Measurements from ENCODE around the gene SLC4A1. TPM values are rescaled to one million over a fixed set of nuclear protein-coding genes. Genes with fewer than 3 reads are reported as not detected.
A peak's percentile ranks its signal among the peaks of the same experiment; 100 is the strongest.

The SLC4A1 gene
- total RNA-seq, 1 experiment from 2014 or later: not detected

- no peak for DNase-seq (ENCODE audit: low read depth)
Measured at GRCh38 chr17:44284024-44284400, 16.1 kb upstream of the SLC4A1 start.

GRCh38 chr17:44283344-44284023 is 15.5 kb upstream of the SLC4A1 start:
- DNase-seq (ENCODE audit: low read depth): no peak

DNA sequence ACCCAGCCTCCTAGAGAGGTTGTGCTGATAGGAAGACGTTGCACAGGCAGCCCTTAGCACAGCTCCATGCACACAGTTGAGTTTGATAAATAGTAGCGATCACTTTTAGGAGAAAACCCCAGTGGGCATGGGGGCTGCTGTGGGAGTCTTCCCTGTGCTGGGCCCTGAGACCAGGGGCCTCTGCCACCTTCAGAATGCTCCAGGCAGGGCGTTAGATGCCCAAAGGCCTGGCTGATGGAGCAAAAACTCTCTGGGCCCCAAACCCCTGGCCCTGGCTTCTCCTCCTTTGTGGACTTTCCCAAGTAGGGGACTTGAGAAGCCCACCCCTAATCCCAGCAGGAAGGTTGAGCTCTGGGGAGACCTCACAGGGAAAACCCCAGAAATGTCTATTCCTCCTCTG is 14.3 kb upstream of the SLC4A1 start:
- DNase-seq (ENCODE audit: low read depth): no peak

DNA sequence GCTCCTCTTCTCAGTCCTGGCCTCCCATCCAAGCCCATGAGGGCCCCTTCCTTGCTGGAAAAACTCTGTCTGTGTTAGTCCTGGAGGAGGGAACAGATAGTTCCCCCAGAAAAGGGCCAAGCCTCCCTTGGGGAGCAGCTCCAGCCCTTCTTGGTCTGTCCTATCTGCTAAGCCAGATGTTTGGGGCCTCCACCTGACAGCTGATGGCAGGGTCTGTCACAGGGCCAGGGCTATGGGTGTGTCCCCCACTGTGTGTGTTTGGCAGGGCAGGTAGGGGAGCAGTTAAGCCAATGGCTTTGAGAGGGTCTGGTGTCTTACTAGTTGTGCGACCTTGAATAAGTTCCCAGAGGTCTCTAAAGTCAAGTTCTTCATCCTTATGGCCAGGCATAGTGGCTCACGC is 13.6 kb upstream of the SLC4A1 start:
- DNase-seq (ENCODE audit: low read depth): no peak

DNA sequence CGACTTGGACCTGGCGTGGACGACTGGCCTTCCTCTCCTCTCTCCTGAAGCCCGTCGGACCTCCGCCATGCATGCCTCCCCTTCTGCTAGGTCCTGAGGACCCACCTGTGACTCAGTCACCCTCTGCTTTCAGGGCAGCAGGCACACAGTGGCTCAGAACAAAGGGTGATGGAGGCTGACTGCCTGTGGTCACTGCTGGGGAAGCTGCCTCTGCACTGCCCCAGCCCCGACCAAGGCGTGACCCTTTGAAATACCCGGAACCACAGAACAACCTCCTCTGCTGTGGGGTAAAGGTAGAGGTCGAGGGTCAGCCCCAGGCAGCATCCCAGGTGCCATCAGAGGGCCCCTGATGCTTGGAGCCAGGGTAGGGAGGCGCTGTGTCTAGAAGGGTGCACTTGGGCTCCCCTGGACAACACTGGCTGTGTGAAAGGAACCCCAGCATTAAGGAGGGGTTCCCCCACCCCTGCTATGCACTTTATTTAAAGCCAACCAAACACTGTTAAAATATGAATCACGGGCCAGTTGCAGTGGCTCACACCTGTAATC is 12.5 kb upstream of the SLC4A1 start:
- DNase-seq (ENCODE audit: low read depth): no peak

DNA sequence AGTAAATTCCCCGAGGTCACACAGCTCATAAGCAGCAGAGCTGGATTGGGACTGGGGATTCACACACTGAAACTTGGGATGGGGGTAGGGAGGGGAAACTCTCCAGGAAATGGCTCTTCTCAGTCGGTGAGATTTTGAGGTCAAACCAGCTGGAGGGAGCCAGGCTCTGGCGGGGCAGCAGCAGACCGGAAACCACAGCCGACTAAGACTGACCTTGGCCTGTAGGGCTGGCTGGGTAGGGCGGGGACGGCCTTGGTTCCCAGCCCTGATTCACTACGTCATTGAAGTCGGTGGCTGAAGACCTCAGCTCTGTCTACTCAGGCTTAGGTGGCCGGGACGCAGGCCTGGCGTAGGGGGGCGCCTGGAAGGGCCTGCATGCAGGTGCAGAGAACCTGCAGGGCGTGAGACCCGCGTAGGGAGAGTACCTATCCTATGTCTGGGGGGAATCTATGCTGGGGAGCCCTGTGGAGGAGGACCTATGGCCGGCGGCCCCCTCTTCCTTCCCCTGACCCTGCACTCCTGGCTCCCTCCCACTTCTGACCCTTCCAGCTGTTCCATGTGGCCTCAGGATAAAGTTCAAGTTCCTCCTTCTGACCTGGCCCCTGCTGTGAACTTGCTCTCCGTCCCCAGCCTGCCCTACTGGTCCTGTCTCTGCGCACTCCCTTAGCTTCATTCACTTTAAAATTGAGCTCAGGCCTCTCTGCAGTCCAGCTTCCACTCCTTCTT is 11.9 kb upstream of the SLC4A1 start:
- DNase-seq (ENCODE audit: low read depth): peak; percentile 89

DNA sequence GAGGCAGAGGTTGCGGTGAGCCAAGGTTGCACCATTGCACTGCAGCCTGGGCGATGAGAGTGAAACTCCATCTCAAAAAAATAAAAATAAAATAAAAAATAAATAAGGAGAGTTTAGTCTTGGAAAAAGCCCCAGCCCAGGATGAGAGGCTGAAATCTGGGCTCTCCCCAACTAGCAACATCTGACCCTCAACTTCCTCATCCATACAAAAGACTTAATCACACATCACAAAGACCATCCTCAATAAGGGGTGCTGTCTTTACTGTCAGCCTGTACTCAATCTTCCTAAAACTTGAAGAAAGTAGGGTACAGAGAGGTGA is 11.4 kb upstream of the SLC4A1 start:
- DNase-seq (ENCODE audit: low read depth): no peak

- DNase-seq (ENCODE audit: low read depth): no peak
Measured at GRCh38 chr17:44277976-44278375, 10.0 kb upstream of the SLC4A1 start.

DNA sequence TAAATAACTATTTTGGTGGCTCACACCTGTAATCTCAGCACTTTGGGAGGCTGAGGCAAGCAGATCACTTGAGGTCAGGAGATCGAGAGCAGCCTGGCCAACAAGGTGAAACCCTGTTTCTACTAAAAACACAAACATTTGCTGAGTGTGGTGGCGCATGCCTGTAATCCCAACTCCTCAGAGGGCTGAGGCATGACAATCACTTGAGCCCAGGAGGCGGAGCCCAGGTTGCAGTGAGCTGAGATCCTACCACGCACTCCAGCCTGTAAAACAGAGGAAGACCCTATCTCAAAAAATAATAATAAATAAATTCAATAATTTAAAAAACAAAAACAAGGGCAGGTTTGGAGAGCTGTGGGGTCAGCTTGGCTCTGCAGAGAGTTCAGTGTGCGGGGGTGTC is 5.7 kb upstream of the SLC4A1 start:
- DNase-seq (ENCODE audit: low read depth): no peak

DNA sequence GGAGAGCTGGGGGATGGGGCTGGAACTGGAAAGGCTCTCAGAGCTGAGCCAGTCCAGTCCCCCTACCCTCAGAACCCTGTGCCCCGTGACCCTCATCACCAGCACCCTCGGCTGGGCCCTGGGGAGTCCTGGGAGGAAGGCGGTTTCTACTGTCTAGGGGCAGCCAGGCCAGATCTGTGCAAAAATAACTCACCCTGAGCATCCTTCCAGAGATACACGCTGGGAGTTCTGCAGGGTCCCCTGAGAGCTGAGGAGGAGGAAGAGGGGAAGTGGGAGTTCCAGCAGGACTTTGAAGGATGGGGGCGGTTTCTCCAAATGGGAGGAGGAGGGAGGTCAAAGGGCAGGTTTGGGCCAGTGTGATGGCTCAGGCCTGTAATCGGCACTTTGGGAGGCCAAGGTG is 5.0 kb upstream of the SLC4A1 start:
- DNase-seq (ENCODE audit: low read depth): no peak

GRCh38 chr17:44272321-44272951 is 4.5 kb upstream of the SLC4A1 start:
- peak; percentile 13 for DNase-seq (ENCODE audit: low read depth)

- DNase-seq (ENCODE audit: low read depth): peak; percentile 80
Measured at GRCh38 chr17:44269535-44270240, 1.8 kb upstream of the SLC4A1 start.

- no peak for DNase-seq (ENCODE audit: low read depth)
Measured at GRCh38 chr17:44268709-44269534, 987 bp upstream of the SLC4A1 start.

DNA sequence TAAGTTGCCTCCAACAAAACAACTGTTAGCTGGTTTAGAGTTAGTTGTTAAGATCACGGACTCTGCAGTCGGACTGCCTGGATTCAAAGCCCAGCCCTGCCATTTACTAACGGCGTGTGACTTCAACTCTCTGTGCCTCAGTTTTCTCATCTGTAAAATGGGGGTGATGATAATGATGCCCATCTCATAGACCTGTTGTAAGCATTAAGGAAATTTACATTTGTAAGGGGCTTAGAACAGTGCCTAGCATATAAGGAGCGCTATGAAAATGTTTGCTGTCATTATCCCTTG is 825 bp downstream of the SLC4A1 start:
- DNase-seq (ENCODE audit: low read depth): no peak

DNA sequence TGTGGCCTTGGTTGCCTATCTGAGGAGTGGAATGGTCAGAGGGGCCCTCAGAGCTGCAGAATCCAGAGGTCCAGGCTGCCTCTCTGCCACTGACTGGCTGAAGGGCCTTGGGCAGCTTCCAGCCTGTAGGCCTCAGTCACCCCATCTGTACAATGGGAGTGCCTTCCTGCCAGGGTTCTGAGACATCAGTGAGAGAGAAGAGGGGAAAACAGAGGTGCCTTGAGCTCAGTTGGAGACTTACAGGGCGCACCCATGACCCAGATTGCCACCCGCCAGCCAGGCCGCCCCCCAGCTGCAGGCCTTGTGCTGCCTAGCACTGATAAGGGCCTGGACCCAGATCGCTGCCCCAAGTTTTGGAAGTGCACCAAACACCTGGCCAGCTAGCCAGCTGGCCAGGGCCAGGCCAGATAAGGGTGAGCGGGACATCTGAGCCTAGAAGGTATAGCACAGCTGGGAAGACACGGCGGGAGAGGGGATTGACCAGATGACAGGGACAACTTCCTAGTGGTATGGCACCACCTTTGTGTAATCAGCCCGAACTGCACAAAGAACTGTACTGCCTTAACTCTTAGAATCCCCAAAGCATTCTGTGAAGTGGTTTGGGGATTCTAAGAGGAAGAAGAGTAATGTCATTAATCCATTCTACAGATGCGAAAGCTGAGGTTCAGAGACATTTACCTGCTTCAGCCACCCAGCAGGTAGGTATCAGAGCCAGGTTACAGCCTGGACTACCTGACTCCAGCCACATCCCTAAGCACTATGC is 1.4 kb downstream of the SLC4A1 start:
- DNase-seq (ENCODE audit: low read depth): peak; percentile 13

- no peak for DNase-seq (ENCODE audit: low read depth)
Measured at GRCh38 chr17:44263345-44263902, 4.5 kb downstream of the SLC4A1 start.

DNA sequence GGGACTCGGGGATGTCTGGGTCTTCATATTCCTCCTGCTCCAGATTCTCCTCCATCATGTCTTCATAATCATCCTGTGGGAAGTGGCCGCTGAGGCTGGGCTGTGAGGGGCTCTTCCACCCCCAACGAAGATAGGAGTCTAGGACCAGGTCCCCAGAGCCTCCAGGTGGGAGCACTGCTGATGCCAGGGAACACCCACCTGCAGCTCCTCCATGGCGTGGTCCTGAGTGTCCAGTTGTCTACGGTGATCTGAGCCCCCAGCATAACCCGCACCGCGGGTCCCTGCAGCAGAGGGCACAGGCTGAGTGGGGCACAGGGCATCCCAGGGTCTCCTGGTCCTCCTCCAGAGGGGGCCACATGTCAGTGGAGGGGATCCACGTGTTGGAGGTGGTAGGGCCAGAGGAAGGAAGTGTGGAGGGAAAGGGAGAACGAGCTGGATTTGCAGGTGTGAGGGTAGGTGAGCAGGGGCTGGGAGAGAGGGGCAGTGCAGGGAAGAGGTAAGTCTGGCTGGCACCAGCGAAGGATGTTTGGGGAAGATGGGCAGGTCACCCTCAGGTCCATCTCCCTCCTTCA is 5.2 kb downstream of the SLC4A1 start:
- no peak for DNase-seq (ENCODE audit: low read depth)

DNA sequence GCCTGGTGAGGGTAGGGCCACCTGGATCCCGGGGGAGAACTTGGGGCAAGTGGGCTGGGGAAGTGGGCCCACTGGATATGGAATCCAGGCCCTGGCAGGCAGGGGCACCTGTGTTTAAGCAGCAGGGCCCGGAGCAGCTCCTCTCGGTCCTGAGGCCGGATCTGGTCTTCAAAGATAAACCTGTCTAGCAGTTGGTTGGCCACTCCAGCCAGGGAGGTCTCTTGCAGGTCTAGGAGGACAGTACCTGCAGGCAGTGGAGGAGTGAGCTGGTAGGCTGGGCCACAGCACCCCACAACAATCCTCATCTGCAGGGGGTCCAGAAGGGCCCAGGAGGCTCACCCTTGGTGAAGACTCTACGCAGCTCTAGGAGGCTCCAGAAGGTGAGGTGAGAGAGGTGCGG is 7.6 kb downstream of the SLC4A1 start:
- no peak for DNase-seq (ENCODE audit: low read depth)

- no peak for DNase-seq (ENCODE audit: low read depth)
Measured at GRCh38 chr17:44258811-44259351, 9.1 kb downstream of the SLC4A1 start.
